ENCODE measurements around the gene OTOF.

The OTOF gene

GRCh38 chr2:26489213-26489850 lies 11.4 kb upstream of the OTOF start:
- no peak overlapping the region for H3K4me2 ChIP-seq (ENCODE audit: low read depth, low read length)
- H3K4me3 ChIP-seq (ENCODE audit: low read length) = no peak overlapping the region
- H2AFZ ChIP-seq (ENCODE audit: low read length) = no peak overlapping the region
- H3K9ac ChIP-seq (ENCODE audit: low read length) = no peak overlapping the region
- no peak overlapping the region for H3K27ac ChIP-seq (ENCODE audit: low read length)
- DNase-seq = no peak
- no peaks in the 10 kb centered on the region for H3K9me2 ChIP-seq (replicated peaks; ENCODE audit: insufficient read depth, low read length)
- H3K9me3 ChIP-seq (replicated peaks; ENCODE audit: insufficient read depth, low read length) = no peaks in the 10 kb centered on the region
- peaks cover 35% of the 10 kb centered on the region for H3K27me3 ChIP-seq (replicated peaks; ENCODE audit: insufficient read depth, low read length)
- TF ChIP-seq EZH2phosphoT487 (IDR thresholded peaks at IDR 0.05; ENCODE audit: low read length) (no peak), EZH2 (optimal IDR thresholded peaks at IDR 0.05; ENCODE audit: low read depth, low read length) (no peak), CTCF (IDR thresholded peaks at IDR 0.05; ENCODE audit: low read length) (no peak)
- H3K36me3 ChIP-seq (replicated peaks; ENCODE audit: insufficient read depth, low read length) = no peaks in the 10 kb centered on the region
- H4K20me1 ChIP-seq (ENCODE audit: insufficient read depth, low read length) = no peaks in the 10 kb centered on the region
- no peaks in the 10 kb centered on the region for H3K79me2 ChIP-seq (ENCODE audit: low read length)
- H3F3A ChIP-seq (ENCODE audit: insufficient read depth, low read length) = no peaks in the 10 kb centered on the region
- H3K4me1 ChIP-seq (ENCODE audit: low read length) = no peaks in the 10 kb centered on the region

- Histone ChIP-seq H2AFZ (ENCODE audit: low read length) (no peak overlapping the region), H3K36me3 (replicated peaks; ENCODE audit: insufficient read depth, low read length) (no peaks in the 10 kb centered on the region), H3K4me2 (ENCODE audit: low read depth, low read length) (no peak overlapping the region), H3K27me3 (replicated peaks; ENCODE audit: insufficient read depth, low read length) (peaks cover 36% of the 10 kb centered on the region), H3K9me2 (replicated peaks; ENCODE audit: insufficient read depth, low read length) (no peaks in the 10 kb centered on the region), H3K79me2 (ENCODE audit: low read length) (no peaks in the 10 kb centered on the region), H3K27ac (ENCODE audit: low read length) (no peak overlapping the region), H3K9ac (ENCODE audit: low read length) (no peak overlapping the region), H3K9me3 (replicated peaks; ENCODE audit: insufficient read depth, low read length) (no peaks in the 10 kb centered on the region), H3F3A (ENCODE audit: insufficient read depth, low read length) (no peaks in the 10 kb centered on the region), H3K4me3 (ENCODE audit: low read length) (no peak overlapping the region), H3K4me1 (ENCODE audit: low read length) (no peaks in the 10 kb centered on the region), H4K20me1 (ENCODE audit: insufficient read depth, low read length) (no peaks in the 10 kb centered on the region)
- TF ChIP-seq EZH2phosphoT487 (IDR thresholded peaks at IDR 0.05; ENCODE audit: low read length) (no peak), EZH2 (optimal IDR thresholded peaks at IDR 0.05; ENCODE audit: low read depth, low read length) (no peak), CTCF (IDR thresholded peaks at IDR 0.05; ENCODE audit: low read length) (no peak)
- no peak for DNase-seq
Observed at GRCh38 chr2:26488463-26489212, 10.7 kb upstream of the OTOF start.

- H3K4me2 ChIP-seq (ENCODE audit: low read depth, low read length) = no peak overlapping the region
- no peak overlapping the region for H2AFZ ChIP-seq (ENCODE audit: low read length)
- H3K27me3 ChIP-seq (replicated peaks; ENCODE audit: insufficient read depth, low read length) = peaks cover 31% of the 10 kb centered on the region
- no peaks in the 10 kb centered on the region for H3K9me3 ChIP-seq (replicated peaks; ENCODE audit: insufficient read depth, low read length)
- H3K9me2 ChIP-seq (replicated peaks; ENCODE audit: insufficient read depth, low read length) = no peaks in the 10 kb centered on the region
- H3F3A ChIP-seq (ENCODE audit: insufficient read depth, low read length) = no peaks in the 10 kb centered on the region
- no peak for DNase-seq
- H3K27ac ChIP-seq (ENCODE audit: low read length) = no peak overlapping the region
- H3K9ac ChIP-seq (ENCODE audit: low read length) = no peak overlapping the region
- H4K20me1 ChIP-seq (ENCODE audit: insufficient read depth, low read length) = no peaks in the 10 kb centered on the region
- no peaks in the 10 kb centered on the region for H3K36me3 ChIP-seq (replicated peaks; ENCODE audit: insufficient read depth, low read length)
- no peaks in the 10 kb centered on the region for H3K79me2 ChIP-seq (ENCODE audit: low read length)
- TF ChIP-seq EZH2 (optimal IDR thresholded peaks at IDR 0.05; ENCODE audit: low read depth, low read length) = no peak
- TF ChIP-seq CTCF (IDR thresholded peaks at IDR 0.05; ENCODE audit: low read length) = no peak
- TF ChIP-seq EZH2phosphoT487 (IDR thresholded peaks at IDR 0.05; ENCODE audit: low read length) = no peak
- H3K4me3 ChIP-seq (ENCODE audit: low read length) = no peak overlapping the region
- no peaks in the 10 kb centered on the region for H3K4me1 ChIP-seq (ENCODE audit: low read length)
Observed at GRCh38 chr2:26487192-26487591, 9.3 kb upstream of the OTOF start.

Measured in MM.1S (cell line).